ENCODE results near the gene FAM234B.

The FAM234B gene

DNA sequence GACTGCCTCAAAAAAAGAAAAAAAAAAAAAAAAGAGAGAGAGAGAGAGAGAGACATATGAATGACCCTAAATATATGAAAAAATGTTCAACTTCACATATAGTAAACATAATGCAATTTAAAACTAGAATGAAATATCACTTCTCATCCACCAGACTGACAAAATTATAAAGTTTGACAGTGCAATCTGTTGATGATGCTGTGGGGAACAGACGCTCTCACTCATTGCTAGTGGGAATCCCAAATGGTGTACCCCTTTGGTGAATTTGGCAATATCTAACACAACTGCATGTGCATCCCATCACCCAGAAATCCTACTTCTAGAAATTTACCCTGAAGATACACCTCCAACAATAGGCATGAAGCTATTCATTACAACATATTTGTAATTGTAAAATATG is 61.6 kb downstream of the FAM234B start:
- no peaks in the 10 kb centered on the region for H3K27me3 ChIP-seq (ENCODE audit: insufficient read depth, poor library complexity, severe bottlenecking)
- no peaks in the 10 kb centered on the region for H3K36me3 ChIP-seq (ENCODE audit: low read depth)
- H3K4me1 ChIP-seq (ENCODE audit: insufficient read depth, poor library complexity, severe bottlenecking): peaks cover 20% of the 10 kb centered on the region
- no peak overlapping the region for H3K4me3 ChIP-seq (ENCODE audit: severe bottlenecking)
- no peak for DNase-seq (ENCODE audit: low spot score)
- H3K9me3 ChIP-seq (ENCODE audit: severe bottlenecking): no peaks in the 10 kb centered on the region
- no peak overlapping the region for H3K27ac ChIP-seq (ENCODE audit: poor library complexity, severe bottlenecking)
- no peak for ATAC-seq (ENCODE audit: low read depth)
- TF ChIP-seq, protein P1, sequence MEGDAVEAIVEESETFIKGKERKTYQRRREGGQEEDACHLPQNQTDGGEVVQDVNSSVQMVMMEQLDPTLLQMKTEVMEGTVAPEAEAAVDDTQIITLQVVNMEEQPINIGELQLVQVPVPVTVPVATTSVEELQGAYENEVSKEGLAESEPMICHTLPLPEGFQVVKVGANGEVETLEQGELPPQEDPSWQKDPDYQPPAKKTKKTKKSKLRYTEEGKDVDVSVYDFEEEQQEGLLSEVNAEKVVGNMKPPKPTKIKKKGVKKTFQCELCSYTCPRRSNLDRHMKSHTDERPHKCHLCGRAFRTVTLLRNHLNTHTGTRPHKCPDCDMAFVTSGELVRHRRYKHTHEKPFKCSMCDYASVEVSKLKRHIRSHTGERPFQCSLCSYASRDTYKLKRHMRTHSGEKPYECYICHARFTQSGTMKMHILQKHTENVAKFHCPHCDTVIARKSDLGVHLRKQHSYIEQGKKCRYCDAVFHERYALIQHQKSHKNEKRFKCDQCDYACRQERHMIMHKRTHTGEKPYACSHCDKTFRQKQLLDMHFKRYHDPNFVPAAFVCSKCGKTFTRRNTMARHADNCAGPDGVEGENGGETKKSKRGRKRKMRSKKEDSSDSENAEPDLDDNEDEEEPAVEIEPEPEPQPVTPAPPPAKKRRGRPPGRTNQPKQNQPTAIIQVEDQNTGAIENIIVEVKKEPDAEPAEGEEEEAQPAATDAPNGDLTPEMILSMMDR (IDR thresholded peaks at IDR 0.05; ENCODE audit: poor library complexity, severe bottlenecking): no peak

- Histone ChIP-seq H3K36me3 (ENCODE audit: low read depth) (no peaks in the 10 kb centered on the region), H3K9me3 (ENCODE audit: severe bottlenecking) (no peaks in the 10 kb centered on the region), H3K27me3 (ENCODE audit: insufficient read depth, poor library complexity, severe bottlenecking) (no peaks in the 10 kb centered on the region), H3K27ac (ENCODE audit: poor library complexity, severe bottlenecking) (no peak overlapping the region), H3K4me1 (ENCODE audit: insufficient read depth, poor library complexity, severe bottlenecking) (peaks cover 16% of the 10 kb centered on the region), H3K4me3 (ENCODE audit: severe bottlenecking) (no peak overlapping the region)
- DNase-seq (ENCODE audit: low spot score) (no peak), ATAC-seq (ENCODE audit: low read depth) (no peak)
- TF ChIP-seq, protein P1 (IDR thresholded peaks at IDR 0.05; ENCODE audit: poor library complexity, severe bottlenecking): no peak
Observed at GRCh38 chr12:13106666-13107065, 62.5 kb downstream of the FAM234B start.

GRCh38 chr12:13112968-13113367 is 68.8 kb downstream of the FAM234B start:
- Histone ChIP-seq H3K4me1 (ENCODE audit: insufficient read depth, poor library complexity, severe bottlenecking) (no peaks in the 10 kb centered on the region), H3K27me3 (ENCODE audit: insufficient read depth, poor library complexity, severe bottlenecking) (no peaks in the 10 kb centered on the region), H3K4me3 (ENCODE audit: severe bottlenecking) (no peak overlapping the region), H3K9me3 (ENCODE audit: severe bottlenecking) (no peaks in the 10 kb centered on the region), H3K27ac (ENCODE audit: poor library complexity, severe bottlenecking) (no peak overlapping the region), H3K36me3 (ENCODE audit: low read depth) (no peaks in the 10 kb centered on the region)
- DNase-seq (ENCODE audit: low spot score) (no peak), ATAC-seq (ENCODE audit: low read depth) (no peak)
- TF ChIP-seq, protein P1 (IDR thresholded peaks at IDR 0.05; ENCODE audit: poor library complexity, severe bottlenecking): no peak

- Histone ChIP-seq H3K4me3 (ENCODE audit: severe bottlenecking) (no peak overlapping the region), H3K27ac (ENCODE audit: poor library complexity, severe bottlenecking) (no peak overlapping the region), H3K4me1 (ENCODE audit: insufficient read depth, poor library complexity, severe bottlenecking) (no peaks in the 10 kb centered on the region), H3K9me3 (ENCODE audit: severe bottlenecking) (no peaks in the 10 kb centered on the region), H3K36me3 (ENCODE audit: low read depth) (no peaks in the 10 kb centered on the region), H3K27me3 (ENCODE audit: insufficient read depth, poor library complexity, severe bottlenecking) (no peaks in the 10 kb centered on the region)
- TF ChIP-seq, protein P1 (IDR thresholded peaks at IDR 0.05; ENCODE audit: poor library complexity, severe bottlenecking): no peak
- ATAC-seq (ENCODE audit: low read depth) (no peak), DNase-seq (ENCODE audit: low spot score) (no peak)
Observed at GRCh38 chr12:13114251-13115052, 70.3 kb downstream of the FAM234B start.

DNA sequence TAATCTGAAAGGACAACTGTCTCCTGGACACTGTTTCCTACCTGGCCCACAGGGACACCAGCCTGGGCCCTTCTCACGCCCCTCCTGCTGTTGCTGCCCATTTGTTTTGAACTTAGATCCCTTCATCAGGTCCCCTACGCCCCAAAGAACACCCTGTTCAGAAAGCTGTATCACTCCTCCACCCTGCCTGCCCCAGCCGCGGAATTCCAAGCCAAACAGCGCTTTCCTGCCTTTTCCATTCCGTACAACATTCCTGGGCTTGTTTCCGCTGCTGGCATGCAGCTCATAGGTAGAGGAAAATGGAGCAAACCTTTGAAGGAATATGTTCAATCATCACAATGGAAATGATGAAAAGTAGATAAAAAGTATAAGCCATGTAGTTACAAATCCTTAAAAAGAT is 72.1 kb downstream of the FAM234B start:
- Histone ChIP-seq H3K27me3 (ENCODE audit: insufficient read depth, poor library complexity, severe bottlenecking) (no peaks in the 10 kb centered on the region), H3K9me3 (ENCODE audit: severe bottlenecking) (no peaks in the 10 kb centered on the region), H3K4me3 (ENCODE audit: severe bottlenecking) (no peak overlapping the region), H3K4me1 (ENCODE audit: insufficient read depth, poor library complexity, severe bottlenecking) (no peaks in the 10 kb centered on the region), H3K36me3 (ENCODE audit: low read depth) (no peaks in the 10 kb centered on the region), H3K27ac (ENCODE audit: poor library complexity, severe bottlenecking) (no peak overlapping the region)
- TF ChIP-seq, protein P1 (IDR thresholded peaks at IDR 0.05; ENCODE audit: poor library complexity, severe bottlenecking): no peak
- DNase-seq (ENCODE audit: low spot score) (no peak), ATAC-seq (ENCODE audit: low read depth) (no peak)

Measured in RWPE2 (cell line).